Measurements from ENCODE around the gene FBXO15.
A peak's percentile ranks its signal among the peaks of the same experiment; 100 is the strongest.

FBXO15 gene

GRCh38 chr18:74153377-74153776, 5.7 kb upstream of the FBXO15 start:
- DNase-seq (ENCODE audit: low read depth), result no peak

- no peak for DNase-seq (ENCODE audit: low read depth)
Observed at GRCh38 chr18:74152857-74153256, 5.2 kb upstream of the FBXO15 start.

GRCh38 chr18:74152270-74152669, 4.6 kb upstream of the FBXO15 start:
- DNase-seq (ENCODE audit: low read depth), result no peak

- DNase-seq (ENCODE audit: low read depth), result no peak
Observed at GRCh38 chr18:74149878-74150277, 2.2 kb upstream of the FBXO15 start.

- DNase-seq (ENCODE audit: low read depth), result no peak
Observed at GRCh38 chr18:74148543-74149070, 973 bp upstream of the FBXO15 start.

- no peak for DNase-seq (ENCODE audit: low read depth)
Observed at GRCh38 chr18:74147491-74147778, 199 bp downstream of the FBXO15 start.

GRCh38 chr18:74146756-74147155, 878 bp downstream of the FBXO15 start:
- DNase-seq (ENCODE audit: low read depth), result no peak

- no peak for DNase-seq (ENCODE audit: low read depth)
Observed at GRCh38 chr18:74142252-74142651, 5.4 kb downstream of the FBXO15 start.

- DNase-seq (ENCODE audit: low read depth), result no peak
Observed at GRCh38 chr18:74141667-74142066, 6.0 kb downstream of the FBXO15 start.

GRCh38 chr18:74140582-74140981, 7.1 kb downstream of the FBXO15 start:
- DNase-seq (ENCODE audit: low read depth), result no peak

- DNase-seq (ENCODE audit: low read depth), result peak; percentile 28
Observed at GRCh38 chr18:74139888-74140287, 7.7 kb downstream of the FBXO15 start.

GRCh38 chr18:74139411-74139810, 8.2 kb downstream of the FBXO15 start:
- no peak for DNase-seq (ENCODE audit: low read depth)

- DNase-seq (ENCODE audit: low read depth), result no peak
Observed at GRCh38 chr18:74137920-74138538, 9.6 kb downstream of the FBXO15 start.

GRCh38 chr18:74132201-74132600, 15.4 kb downstream of the FBXO15 start:
- DNase-seq (ENCODE audit: low read depth), result no peak

GRCh38 chr18:74131124-74131523, 16.5 kb downstream of the FBXO15 start:
- no peak for DNase-seq (ENCODE audit: low read depth)

GRCh38 chr18:74128159-74128558, 19.5 kb downstream of the FBXO15 start:
- no peak for DNase-seq (ENCODE audit: low read depth)

- DNase-seq (ENCODE audit: low read depth), result no peak
Observed at GRCh38 chr18:74126684-74127655, 20.7 kb downstream of the FBXO15 start.

GRCh38 chr18:74124642-74125041, 23.0 kb downstream of the FBXO15 start:
- no peak for DNase-seq (ENCODE audit: low read depth)

- DNase-seq (ENCODE audit: low read depth), result no peak
Observed at GRCh38 chr18:74123200-74123599, 24.4 kb downstream of the FBXO15 start.

GRCh38 chr18:74116633-74117554, 30.7 kb downstream of the FBXO15 start:
- DNase-seq (ENCODE audit: low read depth), result no peak

GRCh38 chr18:74115046-74115445, 32.6 kb downstream of the FBXO15 start:
- no peak for DNase-seq (ENCODE audit: low read depth)

GRCh38 chr18:74114116-74114515, 33.5 kb downstream of the FBXO15 start:
- DNase-seq (ENCODE audit: low read depth), result no peak

Data from activated T-cell treated with anti-CD3 and anti-CD28 coated beads for 24 hours (primary cell).